HepG2 (cell line): ENCODE data around the gene RBCK1. TPM values are rescaled to one million over a fixed set of nuclear protein-coding genes. Genes with fewer than 3 reads are reported as not detected.

Experiments
- ATF7 ChIP-seq, 2 experiments: fragments of 450-650 bp in 1 of 2; sonication (generic) in 1 of 2; formaldehyde crosslinking in 1 of 2; IDR thresholded peaks; 2 replicates each; pipeline versions ENCODE4 v1.4.0 to v1.6.1; 2016 to 2020; ENCODE audit warnings: antibody characterized with exemption in 1 of 2, mild to moderate bottlenecking in 1 of 2, missing genetic modification reagents in 1 of 2
- CCDC6 ChIP-seq: sonication (generic); formaldehyde crosslinking; IDR thresholded peaks from 2 replicates; pipeline ENCODE4 v1.8.1; 2022; ENCODE audit warnings: mild to moderate bottlenecking, missing genetic modification reagents, moderate library complexity
- NR2F1 ChIP-seq, 2 experiments: fragments of 450-650 bp in 1 of 2; formaldehyde crosslinking in 1 of 2; IDR thresholded peaks; 2 replicates each; pipeline versions ENCODE4 v1.5.0 to v1.6.1; 2016 to 2020; ENCODE audit warnings: mild to moderate bottlenecking in 1 of 2, missing compliant biosample characterization in 1 of 2, missing genetic modification reagents in 1 of 2, moderate library complexity in 1 of 2
- PHF8 ChIP-seq: sonication (generic); formaldehyde crosslinking; IDR thresholded peaks from 2 replicates; pipeline ENCODE4 v1.5.0; 2020; ENCODE audit warnings: missing genetic modification reagents
- YY1 ChIP-seq: IDR thresholded peaks from 2 replicates; pipeline ENCODE4 v1.6.1; 2011; ENCODE audit warnings: low read length, low read depth, moderate library complexity, mild to moderate bottlenecking; ENCODE audit not compliant: insufficient read depth, insufficient replicate concordance
- ZNF274 ChIP-seq: sonication (generic); formaldehyde crosslinking; IDR thresholded peaks from 2 replicates; pipeline ENCODE4 v1.5.1; 2020; ENCODE audit warnings: mild to moderate bottlenecking, missing genetic modification reagents
- ZNF773 ChIP-seq: sonication (generic); formaldehyde crosslinking; IDR thresholded peaks from 2 replicates; pipeline ENCODE4 v1.4.0; 2020; ENCODE audit warnings: missing genetic modification reagents, borderline replicate concordance
- ZNF782 ChIP-seq: sonication (generic); formaldehyde crosslinking; IDR thresholded peaks from 2 replicates; pipeline ENCODE4 v1.4.0; 2020; ENCODE audit warnings: missing genetic modification reagents, mild to moderate bottlenecking, borderline replicate concordance
- polyA plus RNA-seq, 8 experiments: library from polyadenylated mRNA; depleted of rRNA in 3 of 8; stranded (reverse) in 7 of 8; unstranded in 1 of 8; fragments of >200 nt; fragmentation: Illumina TruSeq in 4 of 8; extraction: Trizol in 4 of 8; gene quantifications; 2 replicates each; pipeline versions ENCODE4 v1.2.1 to v1.2.3, GENCODE V29; 2011 to 2016; ENCODE audit warnings: low read depth in 4 of 8, missing spikeins in 1 of 8, mixed read lengths in 1 of 8; ENCODE audit not compliant: insufficient read depth in 1 of 8
- total RNA-seq, 5 experiments: library from RNA; depleted of rRNA; stranded (reverse); fragments of >200 nt; fragmentation: Illumina TruSeq; extraction: Trizol; gene quantifications; 2 replicates each; pipeline ENCODE4 v1.2.3, GENCODE V29; 2016; ENCODE audit warnings: low read depth in 1 of 5
- TF ChIP-seq, protein P1 (sequence below): IDR thresholded peaks from 2 replicates; pipeline ENCODE4 v1.4.0; 2020; ENCODE audit warnings: mild to moderate bottlenecking, missing genetic modification reagents
- TF ChIP-seq, protein P2 (sequence below): sonication (generic); formaldehyde crosslinking; IDR thresholded peaks from 2 replicates; pipeline ENCODE4 v1.4.0; 2020; ENCODE audit warnings: mild to moderate bottlenecking, low read depth, missing genetic modification reagents
- TF ChIP-seq, protein P3 (sequence below): sonication (generic); formaldehyde crosslinking; IDR thresholded peaks from 2 replicates; pipeline ENCODE4 v1.5.1; 2020; ENCODE audit warnings: mild to moderate bottlenecking, missing genetic modification reagents, moderate library complexity
- TF ChIP-seq, protein P4 (sequence below): sonication (generic); formaldehyde crosslinking; IDR thresholded peaks from 2 replicates; pipeline ENCODE4 v1.5.1; 2020; ENCODE audit warnings: missing genetic modification reagents, mild to moderate bottlenecking, borderline replicate concordance
- TF ChIP-seq, protein P5 (sequence below): sonication (generic); formaldehyde crosslinking; IDR thresholded peaks from 2 replicates; pipeline ENCODE4 v1.8.1; 2023; ENCODE audit warnings: mild to moderate bottlenecking, moderate library complexity, missing genetic modification reagents
- TF ChIP-seq, protein P6 (sequence below): sonication (generic); formaldehyde crosslinking; IDR thresholded peaks from 2 replicates; pipeline ENCODE4 v1.8.0; 2022; ENCODE audit warnings: mild to moderate bottlenecking, missing genetic modification reagents; ENCODE audit not compliant: insufficient replicate concordance

Gene RBCK1
- total and polyA plus RNA-seq, 2 of the 13 experiments (the other 11 are each of a cell fraction or from before 2014, with no cell fraction given) = 149 to 215 TPM

DNA sequence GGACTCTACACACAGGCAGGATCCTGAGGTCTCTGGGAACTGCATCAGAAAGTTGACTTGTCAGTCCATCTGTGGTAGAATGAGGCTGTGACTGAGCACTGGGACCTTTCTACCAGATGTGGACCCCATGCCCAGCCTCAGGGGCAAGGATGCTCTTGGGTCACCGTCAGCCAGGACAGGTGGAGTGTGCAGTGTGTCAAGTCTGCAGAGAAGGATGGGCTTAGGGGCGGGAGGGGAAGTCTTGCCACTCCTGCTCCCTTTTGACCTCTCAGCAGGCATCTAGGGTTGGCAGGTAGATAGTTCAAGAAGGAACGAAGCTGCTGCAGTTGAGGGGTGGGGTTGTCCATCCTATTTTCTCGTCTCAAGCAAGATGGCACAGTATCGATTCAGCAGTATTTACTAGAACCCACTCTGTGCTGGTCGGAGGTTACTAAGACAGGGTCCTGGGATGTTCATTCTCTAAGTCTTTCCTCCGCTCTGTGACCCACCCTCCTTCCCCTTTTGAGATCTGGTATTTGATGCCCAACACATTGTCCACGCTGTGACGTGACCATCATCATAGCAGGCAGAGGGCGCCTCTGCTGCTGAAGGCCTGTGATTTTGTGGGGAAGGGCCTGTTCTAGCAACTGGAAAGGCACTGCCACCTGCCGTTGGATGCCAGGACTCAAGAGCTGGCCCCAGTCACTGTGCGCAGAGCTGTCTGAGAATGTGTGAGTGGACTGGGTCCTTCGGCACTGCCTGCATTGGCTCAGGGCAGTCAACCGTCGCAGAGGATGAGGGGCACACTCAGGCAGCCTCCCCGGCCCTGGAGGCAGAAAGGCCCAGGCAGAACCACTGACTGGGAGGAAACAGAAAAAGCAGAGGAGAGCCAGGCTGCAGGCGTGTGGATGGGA is 23.2 kb downstream of the RBCK1 start (continued):
- TF ChIP-seq, protein P1, sequence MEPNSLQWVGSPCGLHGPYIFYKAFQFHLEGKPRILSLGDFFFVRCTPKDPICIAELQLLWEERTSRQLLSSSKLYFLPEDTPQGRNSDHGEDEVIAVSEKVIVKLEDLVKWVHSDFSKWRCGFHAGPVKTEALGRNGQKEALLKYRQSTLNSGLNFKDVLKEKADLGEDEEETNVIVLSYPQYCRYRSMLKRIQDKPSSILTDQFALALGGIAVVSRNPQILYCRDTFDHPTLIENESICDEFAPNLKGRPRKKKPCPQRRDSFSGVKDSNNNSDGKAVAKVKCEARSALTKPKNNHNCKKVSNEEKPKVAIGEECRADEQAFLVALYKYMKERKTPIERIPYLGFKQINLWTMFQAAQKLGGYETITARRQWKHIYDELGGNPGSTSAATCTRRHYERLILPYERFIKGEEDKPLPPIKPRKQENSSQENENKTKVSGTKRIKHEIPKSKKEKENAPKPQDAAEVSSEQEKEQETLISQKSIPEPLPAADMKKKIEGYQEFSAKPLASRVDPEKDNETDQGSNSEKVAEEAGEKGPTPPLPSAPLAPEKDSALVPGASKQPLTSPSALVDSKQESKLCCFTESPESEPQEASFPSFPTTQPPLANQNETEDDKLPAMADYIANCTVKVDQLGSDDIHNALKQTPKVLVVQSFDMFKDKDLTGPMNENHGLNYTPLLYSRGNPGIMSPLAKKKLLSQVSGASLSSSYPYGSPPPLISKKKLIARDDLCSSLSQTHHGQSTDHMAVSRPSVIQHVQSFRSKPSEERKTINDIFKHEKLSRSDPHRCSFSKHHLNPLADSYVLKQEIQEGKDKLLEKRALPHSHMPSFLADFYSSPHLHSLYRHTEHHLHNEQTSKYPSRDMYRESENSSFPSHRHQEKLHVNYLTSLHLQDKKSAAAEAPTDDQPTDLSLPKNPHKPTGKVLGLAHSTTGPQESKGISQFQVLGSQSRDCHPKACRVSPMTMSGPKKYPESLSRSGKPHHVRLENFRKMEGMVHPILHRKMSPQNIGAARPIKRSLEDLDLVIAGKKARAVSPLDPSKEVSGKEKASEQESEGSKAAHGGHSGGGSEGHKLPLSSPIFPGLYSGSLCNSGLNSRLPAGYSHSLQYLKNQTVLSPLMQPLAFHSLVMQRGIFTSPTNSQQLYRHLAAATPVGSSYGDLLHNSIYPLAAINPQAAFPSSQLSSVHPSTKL (CRISPR knock-in tag) = peak; percentile 70
- TF ChIP-seq CCDC6 (0 out of 2 replicates have a peak, but pooled peaks have one; percentile 24), ZNF274 (peak; percentile 62; the same call in 1 of the 2 replicates), ATF7 (IDR thresholded peaks at IDR 0.05) (no peak), ATF7 (CRISPR knock-in tag; IDR thresholded peaks at IDR 0.05) (no peak; the same call in 1 of the 2 replicates), NR2F1 (CRISPR knock-in tag; IDR thresholded peaks at IDR 0.05) (no peak), ZNF773 (CRISPR knock-in tag) (no peak), YY1 (peak; percentile 72), ZNF782 (peak; percentile 61; the same call in 1 of the 2 replicates), PHF8 (CRISPR knock-in tag) (peak; percentile 61)
- TF ChIP-seq, protein P2, sequence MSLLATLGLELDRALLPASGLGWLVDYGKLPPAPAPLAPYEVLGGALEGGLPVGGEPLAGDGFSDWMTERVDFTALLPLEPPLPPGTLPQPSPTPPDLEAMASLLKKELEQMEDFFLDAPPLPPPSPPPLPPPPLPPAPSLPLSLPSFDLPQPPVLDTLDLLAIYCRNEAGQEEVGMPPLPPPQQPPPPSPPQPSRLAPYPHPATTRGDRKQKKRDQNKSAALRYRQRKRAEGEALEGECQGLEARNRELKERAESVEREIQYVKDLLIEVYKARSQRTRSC = no peak
- TF ChIP-seq, protein P3, sequence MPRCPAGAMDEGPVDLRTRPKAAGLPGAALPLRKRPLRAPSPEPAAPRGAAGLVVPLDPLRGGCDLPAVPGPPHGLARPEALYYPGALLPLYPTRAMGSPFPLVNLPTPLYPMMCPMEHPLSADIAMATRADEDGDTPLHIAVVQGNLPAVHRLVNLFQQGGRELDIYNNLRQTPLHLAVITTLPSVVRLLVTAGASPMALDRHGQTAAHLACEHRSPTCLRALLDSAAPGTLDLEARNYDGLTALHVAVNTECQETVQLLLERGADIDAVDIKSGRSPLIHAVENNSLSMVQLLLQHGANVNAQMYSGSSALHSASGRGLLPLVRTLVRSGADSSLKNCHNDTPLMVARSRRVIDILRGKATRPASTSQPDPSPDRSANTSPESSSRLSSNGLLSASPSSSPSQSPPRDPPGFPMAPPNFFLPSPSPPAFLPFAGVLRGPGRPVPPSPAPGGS = no peak; the same call in 1 of the 2 replicates
- TF ChIP-seq, protein P4, sequence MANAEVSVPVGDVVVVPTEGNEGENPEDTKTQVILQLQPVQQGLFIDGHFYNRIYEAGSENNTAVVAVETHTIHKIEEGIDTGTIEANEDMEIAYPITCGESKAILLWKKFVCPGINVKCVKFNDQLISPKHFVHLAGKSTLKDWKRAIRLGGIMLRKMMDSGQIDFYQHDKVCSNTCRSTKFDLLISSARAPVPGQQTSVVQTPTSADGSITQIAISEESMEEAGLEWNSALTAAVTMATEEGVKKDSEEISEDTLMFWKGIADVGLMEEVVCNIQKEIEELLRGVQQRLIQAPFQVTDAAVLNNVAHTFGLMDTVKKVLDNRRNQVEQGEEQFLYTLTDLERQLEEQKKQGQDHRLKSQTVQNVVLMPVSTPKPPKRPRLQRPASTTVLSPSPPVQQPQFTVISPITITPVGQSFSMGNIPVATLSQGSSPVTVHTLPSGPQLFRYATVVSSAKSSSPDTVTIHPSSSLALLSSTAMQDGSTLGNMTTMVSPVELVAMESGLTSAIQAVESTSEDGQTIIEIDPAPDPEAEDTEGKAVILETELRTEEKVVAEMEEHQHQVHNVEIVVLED = no peak; the same call in 1 of the 2 replicates
- TF ChIP-seq, protein P5, sequence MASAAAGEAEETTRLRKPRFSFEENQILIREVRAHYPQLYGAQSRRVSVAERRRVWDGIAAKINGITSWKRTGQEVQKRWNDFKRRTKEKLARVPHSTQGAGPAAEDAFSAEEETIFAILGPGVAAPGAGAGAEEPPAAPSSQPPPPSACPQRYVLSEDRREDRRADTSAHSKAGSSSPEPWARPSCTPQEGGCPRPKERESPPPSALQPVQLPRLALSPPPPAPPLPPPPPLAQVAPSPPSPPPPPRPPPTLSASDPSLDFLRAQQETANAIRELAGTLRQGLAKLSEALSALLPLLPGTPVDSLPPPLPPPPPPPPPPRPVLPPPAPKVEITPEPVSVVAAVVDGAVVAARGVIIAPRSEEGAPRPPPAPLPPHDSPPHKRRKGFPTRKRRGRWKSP (CRISPR knock-in tag) = no peak
- TF ChIP-seq, protein P6, sequence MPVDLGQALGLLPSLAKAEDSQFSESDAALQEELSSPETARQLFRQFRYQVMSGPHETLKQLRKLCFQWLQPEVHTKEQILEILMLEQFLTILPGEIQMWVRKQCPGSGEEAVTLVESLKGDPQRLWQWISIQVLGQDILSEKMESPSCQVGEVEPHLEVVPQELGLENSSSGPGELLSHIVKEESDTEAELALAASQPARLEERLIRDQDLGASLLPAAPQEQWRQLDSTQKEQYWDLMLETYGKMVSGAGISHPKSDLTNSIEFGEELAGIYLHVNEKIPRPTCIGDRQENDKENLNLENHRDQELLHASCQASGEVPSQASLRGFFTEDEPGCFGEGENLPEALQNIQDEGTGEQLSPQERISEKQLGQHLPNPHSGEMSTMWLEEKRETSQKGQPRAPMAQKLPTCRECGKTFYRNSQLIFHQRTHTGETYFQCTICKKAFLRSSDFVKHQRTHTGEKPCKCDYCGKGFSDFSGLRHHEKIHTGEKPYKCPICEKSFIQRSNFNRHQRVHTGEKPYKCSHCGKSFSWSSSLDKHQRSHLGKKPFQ (CRISPR knock-in tag) = no peak
